Kasumi-1 (cell line): ENCODE results near the gene SCUBE1.

Experiments
- DNase-seq, 2 experiments: peaks; one replicate each; lab custom pipeline; 2025; lab: John Stamatoyannopoulos, UW

Gene SCUBE1

GRCh38 chr22:43343262-43343669 lies at the start of gene SCUBE1:
Gene SCUBE1, minus strand, starts transcription at chr22:43343372. Its CDS starts 111 bp downstream, at chr22:43343261.
- peak; percentile 26 to 28 for DNase-seq

DNA sequence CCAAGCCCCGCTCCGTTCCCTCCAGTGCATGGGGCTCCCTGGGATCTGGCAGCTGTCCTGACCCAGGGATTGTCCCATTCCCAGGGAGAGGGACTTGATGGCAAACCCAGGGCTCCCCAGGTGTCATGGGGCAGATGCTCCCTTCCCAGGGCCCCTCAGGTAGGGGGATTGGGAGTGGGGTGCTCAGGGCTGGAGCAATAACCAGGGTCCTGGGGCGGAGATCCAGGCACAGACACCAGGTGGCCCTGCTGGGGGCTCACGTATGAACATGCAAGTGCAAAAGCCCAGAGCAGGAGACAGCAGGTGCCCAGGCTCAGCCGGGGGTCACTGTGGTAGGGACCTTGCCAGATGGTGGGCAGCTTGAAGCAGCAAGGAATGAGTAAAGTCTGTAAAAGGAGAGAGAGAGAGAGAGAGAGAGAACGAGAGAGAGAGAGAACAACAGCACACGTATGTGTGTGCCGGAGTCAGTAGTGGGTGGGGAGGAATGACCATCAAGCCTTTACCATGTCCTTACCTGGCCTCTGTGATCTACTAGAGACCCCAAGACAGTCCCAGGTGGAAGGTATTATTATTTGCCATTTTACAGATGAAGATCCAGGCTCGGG lies 49.3 kb upstream of the SCUBE1 start:
- DNase-seq: no peak

DNA sequence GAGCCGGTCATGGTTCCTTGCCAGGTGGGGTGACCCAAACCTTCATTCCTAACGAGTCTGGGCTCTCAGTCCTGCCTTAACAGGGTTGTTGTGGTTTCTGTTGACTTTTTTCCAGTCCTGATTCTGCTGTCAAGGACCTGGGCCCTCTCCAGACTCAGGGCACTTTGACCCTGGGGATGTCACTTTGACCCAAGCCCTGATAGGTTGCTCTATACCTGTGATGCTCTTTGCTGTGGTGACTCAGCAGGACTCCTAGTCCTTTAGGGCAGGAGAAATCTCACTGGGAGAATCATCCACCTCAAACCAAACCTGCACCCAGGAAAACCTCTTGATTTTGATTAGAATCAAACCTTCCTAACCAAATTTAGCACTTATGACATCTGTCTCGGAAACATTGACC lies 48.1 kb upstream of the SCUBE1 start:
- DNase-seq: no peak

GRCh38 chr22:43390872-43391271 lies 47.7 kb upstream of the SCUBE1 start:
- no peak for DNase-seq

DNA sequence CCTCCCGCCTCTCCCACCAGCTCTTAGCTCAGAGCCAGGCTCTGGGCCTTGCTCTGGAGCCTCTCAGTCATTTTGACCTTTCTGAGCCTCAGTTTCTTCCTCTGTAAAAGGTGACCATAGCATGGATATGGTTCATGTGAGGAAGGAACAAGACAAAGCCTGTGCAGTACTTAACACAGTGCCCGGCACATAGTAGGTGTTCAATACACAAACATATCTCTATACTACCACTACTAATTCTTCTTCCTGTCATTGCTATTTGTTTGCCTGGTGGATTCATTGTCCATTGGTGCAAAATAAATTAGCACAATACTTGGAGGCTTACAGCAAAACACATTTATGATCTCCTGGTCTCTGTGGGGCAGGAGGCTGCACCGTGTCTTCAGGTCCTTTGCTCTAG lies 47.0 kb upstream of the SCUBE1 start:
- no peak for DNase-seq

GRCh38 chr22:43389227-43389836 lies 46.2 kb upstream of the SCUBE1 start:
- DNase-seq: no peak

DNA sequence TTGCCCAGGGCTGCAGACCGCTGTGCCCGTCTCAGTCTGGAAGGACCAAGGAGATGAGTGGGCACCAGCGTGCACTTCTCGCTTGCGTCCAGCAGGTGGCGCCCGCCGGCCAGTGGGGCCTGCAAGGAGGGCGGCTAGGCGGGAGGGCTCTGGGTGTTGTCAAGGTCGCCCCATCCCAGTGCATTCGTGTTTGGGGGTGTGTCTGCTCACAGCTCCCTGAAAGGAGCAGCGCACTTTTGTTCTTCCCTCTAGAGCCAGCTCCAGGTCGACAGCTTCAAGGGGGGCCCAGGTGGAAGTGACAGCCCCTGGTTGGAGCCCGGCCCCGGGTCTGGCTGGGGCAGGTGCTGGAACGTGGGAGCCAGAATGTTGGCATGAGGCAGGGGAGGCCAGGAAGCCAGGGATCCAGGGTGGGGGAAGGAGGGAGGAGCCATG lies 45.3 kb upstream of the SCUBE1 start:
- DNase-seq: peak; percentile 43 to 51

DNA sequence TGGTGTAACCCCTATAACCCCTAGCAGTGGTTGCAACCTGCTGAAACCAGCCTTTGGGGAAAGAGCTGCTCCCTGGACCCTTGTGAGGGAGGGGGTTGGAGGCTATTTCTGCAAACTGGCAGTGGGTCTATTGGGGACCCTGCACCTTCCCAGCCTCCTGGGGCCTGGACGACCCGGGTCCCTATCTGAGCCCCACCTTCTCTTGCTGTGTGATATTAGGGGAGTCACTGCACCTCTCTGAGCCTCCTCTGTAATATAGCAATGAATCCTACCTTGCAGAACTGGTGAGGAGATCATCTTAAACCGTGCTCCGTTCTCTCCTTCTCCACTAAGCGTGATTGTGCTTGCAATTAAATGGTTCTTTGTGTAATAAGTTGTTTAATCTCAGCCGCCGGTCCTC lies 44.6 kb upstream of the SCUBE1 start:
- DNase-seq: no peak

- peak; percentile 87 to 88 for DNase-seq
Observed at GRCh38 chr22:43385770-43386641, 42.8 kb upstream of the SCUBE1 start.

- no peak for DNase-seq
Observed at GRCh38 chr22:43384863-43385262, 41.7 kb upstream of the SCUBE1 start.

GRCh38 chr22:43381693-43382092 lies 38.5 kb upstream of the SCUBE1 start:
- DNase-seq: peak; percentile 80 to 88

DNA sequence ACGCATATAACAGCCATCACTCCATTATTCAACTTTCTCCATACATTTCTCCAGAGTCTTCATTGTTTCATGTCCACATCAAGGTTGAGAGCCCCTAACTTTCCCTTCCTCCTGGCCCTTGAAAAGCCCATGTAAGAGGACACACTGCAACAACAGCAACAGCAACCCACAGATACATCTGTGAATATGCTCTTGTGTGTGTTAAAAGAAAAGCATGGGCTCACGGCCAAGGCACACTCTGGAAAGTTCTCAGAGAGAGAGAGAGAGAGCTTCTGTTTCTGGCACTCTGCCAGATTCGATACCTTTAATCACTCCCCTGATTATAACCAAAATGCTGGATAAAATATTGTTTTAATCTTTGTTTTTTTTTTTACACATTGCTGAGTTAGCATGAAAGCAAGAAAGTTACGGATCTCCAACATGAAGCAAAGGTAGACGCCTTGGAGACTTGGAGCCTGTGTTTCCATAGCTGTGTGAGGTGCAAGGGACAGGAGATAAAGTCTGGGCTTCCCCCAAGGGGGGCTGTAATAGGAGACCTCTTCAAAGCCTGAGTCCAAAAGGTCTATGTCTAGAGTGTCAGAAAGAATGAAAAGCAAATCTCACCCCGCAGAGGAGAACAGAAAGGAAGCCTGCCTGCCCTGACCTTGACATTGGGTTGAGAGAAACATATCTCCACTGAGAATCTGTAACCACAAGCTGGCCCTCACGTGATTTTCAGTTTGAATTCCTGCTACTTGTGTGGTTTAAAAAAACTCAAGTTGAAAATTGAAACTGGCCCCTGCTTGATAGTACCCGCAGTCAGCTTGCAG lies 34.9 kb upstream of the SCUBE1 start:
- DNase-seq: peak; percentile 14 to 27

- DNase-seq: no peak
Observed at GRCh38 chr22:43377548-43377895, 34.4 kb upstream of the SCUBE1 start.

- DNase-seq: no peak
Observed at GRCh38 chr22:43376765-43377547, 33.8 kb upstream of the SCUBE1 start.

GRCh38 chr22:43375951-43376455 lies 32.8 kb upstream of the SCUBE1 start:
- no peak for DNase-seq

DNA sequence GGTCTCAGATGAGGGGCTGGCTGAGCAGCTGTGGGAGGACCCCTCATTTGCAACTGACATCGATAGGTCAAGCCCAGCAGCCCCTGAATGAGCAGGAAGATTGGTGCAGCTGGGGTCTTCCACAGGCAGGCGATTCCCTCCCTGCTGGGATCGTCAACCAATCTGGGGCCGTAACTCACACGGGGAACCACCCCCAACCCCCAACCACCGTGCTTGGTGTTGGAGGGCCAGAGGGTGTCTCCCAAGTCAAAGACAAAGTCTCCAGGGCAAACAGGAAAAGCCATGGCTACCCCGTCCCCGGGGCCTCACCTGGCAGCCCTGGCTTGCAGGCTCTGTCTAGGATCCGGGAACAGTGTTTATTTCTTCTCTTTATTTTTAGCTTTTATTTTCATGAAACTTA lies 26.9 kb upstream of the SCUBE1 start:
- DNase-seq: no peak

DNA sequence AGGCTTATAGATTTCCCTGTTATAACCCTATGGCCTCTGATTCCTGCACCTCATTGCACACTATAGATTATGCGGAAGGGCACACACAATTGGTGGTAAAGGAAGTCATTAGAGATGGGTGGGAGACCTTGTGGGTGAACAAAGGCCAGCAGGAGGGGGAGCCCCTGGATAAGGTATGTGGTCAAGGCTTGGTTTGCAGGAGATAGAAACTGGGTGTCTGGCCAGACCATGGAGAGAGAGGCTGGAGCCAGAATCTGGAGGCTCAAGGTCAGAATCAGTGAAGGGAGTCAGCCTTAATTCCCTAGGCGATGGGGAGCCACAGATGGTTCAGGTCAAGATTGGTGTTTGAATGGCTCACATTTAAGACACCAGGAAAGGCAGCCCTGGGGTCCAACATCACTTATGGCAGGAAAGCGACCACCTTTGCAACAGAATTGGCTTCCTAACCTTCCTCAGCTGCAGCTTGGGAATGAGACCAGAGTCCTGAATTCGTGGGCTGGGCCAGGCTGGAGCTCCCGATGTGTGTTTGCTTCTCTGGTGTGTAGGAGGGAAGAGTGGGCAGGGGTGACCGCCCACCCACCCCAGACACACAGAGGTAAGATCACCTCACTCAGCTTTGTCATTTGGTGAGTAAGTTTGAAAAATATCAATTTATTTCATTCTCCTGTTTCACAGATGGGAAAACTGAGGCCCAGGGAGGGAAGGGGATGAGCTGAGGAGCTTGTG lies 22.7 kb upstream of the SCUBE1 start:
- no peak for DNase-seq

DNA sequence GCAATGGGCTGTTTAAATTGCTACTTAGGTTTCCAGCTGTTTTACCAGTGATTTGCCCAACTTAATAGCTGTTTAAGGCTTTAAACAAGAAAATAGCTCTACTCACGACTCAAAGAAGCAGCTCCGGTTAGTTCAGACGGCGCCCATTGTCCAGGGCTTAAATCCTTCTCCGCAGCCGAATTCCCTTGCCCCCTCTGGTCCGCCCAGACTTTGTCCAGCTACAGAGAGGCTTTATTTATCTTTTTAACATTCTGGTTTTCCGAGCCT lies 20.9 kb upstream of the SCUBE1 start:
- no peak for DNase-seq

DNA sequence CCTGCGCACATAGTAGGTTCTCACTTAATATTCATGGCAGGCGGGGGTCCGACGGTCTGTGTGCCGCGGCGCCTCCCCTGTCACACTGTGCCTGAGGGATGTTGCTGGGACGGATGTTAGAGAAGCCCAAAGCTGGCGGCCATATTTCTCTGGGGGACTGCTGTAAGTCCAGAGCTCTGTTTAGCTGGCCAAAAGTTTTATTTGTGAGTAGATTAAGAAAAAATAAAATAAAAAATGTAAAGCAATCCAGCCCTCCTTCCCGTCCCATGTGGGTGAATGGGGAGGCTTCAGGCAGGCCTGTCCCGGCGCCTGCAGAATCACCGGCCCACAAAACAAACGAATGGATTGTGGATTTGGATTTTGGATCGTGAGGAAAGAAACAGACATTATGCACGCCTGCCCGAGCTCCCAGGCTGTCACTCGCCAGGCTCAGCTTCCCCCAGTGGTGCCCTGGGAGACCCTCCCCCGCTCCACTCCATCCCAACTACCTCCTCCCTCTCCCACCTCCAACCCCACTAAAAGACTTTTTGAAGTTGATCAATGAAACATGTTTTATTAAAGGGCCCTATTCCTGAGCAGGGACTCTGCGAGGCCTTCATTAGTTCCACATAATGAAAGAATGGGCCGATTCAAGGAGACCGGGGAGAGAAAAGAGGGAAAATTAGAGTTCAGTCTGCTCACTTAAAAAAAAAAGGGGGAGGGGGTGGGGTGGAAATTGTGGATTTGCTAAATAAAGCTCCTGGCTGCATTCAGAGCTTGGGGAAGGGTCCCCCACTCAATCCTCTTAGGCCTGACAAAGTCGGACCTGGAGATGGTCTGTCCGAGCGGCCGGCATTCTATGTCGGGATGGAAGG lies 20.4 kb upstream of the SCUBE1 start:
- DNase-seq: no peak

GRCh38 chr22:43360576-43360975 lies 17.4 kb upstream of the SCUBE1 start:
- no peak for DNase-seq
